ENCODE measurements around the gene S1PR1. TPM values are rescaled to one million over a fixed set of nuclear protein-coding genes. Genes with fewer than 3 reads are reported as not detected.

The S1PR1 gene
- total RNA-seq, 6 donors from 2014 or later = 18.9 to 130 (median 76.5) TPM

DNA sequence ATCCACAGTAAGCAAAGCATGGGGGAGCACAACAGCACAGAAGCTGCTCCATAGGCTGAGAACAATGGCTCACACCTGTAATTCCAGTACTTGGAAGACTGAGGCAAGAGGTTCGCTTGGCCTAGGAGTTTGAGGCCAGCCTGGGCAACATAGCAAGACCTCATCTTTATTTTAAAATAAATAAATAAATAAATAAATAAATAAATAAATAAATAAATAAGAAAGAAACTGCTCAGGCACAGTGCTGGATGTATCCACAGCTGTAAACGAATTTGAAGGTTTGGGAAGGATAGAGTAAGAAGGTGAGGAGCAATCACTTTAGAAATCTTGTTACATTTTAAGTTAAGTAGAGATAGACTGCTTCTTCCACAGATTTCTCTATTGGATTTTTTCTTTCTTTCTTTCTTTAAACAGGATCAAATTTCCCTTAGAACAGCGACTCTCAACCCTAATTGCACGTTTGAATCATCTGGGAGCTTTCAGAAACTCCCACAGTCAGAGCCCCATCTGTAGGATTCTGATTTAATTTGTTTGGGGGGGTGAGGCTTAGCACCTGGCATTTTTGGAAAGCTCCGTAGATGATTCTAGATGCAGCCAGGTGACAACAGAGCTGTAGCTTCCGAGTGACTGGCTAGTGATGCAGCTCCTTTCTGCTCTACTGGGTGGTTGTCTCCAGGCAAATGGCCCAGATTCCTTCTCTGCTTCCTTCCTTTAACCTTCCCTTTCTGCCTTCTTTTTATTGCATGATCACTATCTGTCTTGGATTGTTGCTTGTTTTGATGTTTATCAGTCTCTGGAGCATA is 53.5 kb downstream of the S1PR1 start:
- TF ChIP-seq POLR2AphosphoS5 (IDR thresholded peaks at IDR 0.05) (no peak), CTCF (IDR thresholded peaks at IDR 0.05) (no peak)
- Histone ChIP-seq H3K27ac (no peak overlapping the region), H3K27me3 (no peaks in the 10 kb centered on the region), H3K4me1 (peaks cover 16 to 27% (median 19%) of the 10 kb centered on the region in 4 donors), H3K36me3 (no peaks in the 10 kb centered on the region), H3K4me3 (no peak overlapping the region), H3K9me3 (no peaks in the 10 kb centered on the region)
- DNase-seq (no peak), ATAC-seq (ENCODE audit: low FRiP score in 2 of 2) (no peak)
- 82 to 88% methylated on average over 6 of the region's 6 CpGs for WGBS, 2 donors

Other genes starting within 250 kb of the S1PR1 start
- gene DPH5, start 211.2 kb upstream of the S1PR1 start, total RNA-seq = 10 to 100 TPM; 14.8 to 25.2 (median 21.5) TPM